HL-60 (cell line): ENCODE results near the gene PRSS8.
"Not testable (repeated sequence)": the region's sequence is repeated elsewhere in the genome, so short reads cannot be mapped to it uniquely, and the experiment has no call there.

Experiments used
- TF ChIP-seq, protein P1 (sequence below): IDR thresholded peaks from one replicate; pipeline ENCODE4 v1.5.1; 2011; ENCODE audit warnings: low read length, control low read depth, inconsistent platforms; ENCODE audit not compliant: insufficient read depth
- TF ChIP-seq, protein P2 (sequence below): IDR thresholded peaks from 2 replicates; pipeline ENCODE4 v1.6.1; 2012; ENCODE audit warnings: low read depth; ENCODE audit not compliant: insufficient replicate concordance

DNA sequence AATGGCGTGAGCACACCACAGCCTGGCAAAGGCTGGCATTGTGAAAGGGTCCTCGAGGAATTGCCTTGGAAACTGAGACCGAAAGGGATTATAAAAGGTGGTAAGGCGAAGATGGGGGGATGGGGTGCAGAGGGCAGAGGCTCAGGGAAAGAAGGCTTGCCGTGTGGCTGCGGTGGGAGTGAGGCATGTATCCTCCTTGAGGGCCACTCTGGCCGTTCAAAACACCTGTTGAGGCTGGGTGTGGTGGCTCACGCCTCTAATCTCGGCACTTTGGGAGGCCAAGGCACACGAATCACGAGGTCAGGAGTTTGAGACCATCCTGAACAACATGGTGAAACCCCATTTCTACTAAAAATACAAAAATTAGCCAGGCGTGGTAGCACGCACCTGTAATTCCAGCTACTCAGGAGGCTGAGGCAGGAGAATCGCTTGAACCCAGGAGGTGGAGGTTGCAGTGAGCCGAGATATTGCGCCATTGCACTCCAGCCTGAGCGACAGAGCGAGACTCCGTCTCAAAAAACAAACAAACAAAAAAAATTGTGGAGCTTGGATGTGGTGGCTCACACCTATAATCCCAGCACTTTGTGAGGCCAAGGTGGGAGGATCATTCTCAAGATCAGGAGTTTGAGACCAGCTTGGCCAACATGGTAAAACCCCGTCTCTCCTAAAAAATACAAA lies 1.4 kb upstream of the PRSS8 start:
- TF ChIP-seq, protein P1, sequence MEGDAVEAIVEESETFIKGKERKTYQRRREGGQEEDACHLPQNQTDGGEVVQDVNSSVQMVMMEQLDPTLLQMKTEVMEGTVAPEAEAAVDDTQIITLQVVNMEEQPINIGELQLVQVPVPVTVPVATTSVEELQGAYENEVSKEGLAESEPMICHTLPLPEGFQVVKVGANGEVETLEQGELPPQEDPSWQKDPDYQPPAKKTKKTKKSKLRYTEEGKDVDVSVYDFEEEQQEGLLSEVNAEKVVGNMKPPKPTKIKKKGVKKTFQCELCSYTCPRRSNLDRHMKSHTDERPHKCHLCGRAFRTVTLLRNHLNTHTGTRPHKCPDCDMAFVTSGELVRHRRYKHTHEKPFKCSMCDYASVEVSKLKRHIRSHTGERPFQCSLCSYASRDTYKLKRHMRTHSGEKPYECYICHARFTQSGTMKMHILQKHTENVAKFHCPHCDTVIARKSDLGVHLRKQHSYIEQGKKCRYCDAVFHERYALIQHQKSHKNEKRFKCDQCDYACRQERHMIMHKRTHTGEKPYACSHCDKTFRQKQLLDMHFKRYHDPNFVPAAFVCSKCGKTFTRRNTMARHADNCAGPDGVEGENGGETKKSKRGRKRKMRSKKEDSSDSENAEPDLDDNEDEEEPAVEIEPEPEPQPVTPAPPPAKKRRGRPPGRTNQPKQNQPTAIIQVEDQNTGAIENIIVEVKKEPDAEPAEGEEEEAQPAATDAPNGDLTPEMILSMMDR, result not testable (repeated sequence)
- TF ChIP-seq, protein P2, sequence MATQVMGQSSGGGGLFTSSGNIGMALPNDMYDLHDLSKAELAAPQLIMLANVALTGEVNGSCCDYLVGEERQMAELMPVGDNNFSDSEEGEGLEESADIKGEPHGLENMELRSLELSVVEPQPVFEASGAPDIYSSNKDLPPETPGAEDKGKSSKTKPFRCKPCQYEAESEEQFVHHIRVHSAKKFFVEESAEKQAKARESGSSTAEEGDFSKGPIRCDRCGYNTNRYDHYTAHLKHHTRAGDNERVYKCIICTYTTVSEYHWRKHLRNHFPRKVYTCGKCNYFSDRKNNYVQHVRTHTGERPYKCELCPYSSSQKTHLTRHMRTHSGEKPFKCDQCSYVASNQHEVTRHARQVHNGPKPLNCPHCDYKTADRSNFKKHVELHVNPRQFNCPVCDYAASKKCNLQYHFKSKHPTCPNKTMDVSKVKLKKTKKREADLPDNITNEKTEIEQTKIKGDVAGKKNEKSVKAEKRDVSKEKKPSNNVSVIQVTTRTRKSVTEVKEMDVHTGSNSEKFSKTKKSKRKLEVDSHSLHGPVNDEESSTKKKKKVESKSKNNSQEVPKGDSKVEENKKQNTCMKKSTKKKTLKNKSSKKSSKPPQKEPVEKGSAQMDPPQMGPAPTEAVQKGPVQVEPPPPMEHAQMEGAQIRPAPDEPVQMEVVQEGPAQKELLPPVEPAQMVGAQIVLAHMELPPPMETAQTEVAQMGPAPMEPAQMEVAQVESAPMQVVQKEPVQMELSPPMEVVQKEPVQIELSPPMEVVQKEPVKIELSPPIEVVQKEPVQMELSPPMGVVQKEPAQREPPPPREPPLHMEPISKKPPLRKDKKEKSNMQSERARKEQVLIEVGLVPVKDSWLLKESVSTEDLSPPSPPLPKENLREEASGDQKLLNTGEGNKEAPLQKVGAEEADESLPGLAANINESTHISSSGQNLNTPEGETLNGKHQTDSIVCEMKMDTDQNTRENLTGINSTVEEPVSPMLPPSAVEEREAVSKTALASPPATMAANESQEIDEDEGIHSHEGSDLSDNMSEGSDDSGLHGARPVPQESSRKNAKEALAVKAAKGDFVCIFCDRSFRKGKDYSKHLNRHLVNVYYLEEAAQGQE, result not testable (repeated sequence)
